Measurements from ENCODE around the gene IRF2BPL.
"Not testable (repeated sequence)": the region's sequence is repeated elsewhere in the genome, so short reads cannot be mapped to it uniquely, and the experiment has no call there.

IRF2BPL gene

DNA sequence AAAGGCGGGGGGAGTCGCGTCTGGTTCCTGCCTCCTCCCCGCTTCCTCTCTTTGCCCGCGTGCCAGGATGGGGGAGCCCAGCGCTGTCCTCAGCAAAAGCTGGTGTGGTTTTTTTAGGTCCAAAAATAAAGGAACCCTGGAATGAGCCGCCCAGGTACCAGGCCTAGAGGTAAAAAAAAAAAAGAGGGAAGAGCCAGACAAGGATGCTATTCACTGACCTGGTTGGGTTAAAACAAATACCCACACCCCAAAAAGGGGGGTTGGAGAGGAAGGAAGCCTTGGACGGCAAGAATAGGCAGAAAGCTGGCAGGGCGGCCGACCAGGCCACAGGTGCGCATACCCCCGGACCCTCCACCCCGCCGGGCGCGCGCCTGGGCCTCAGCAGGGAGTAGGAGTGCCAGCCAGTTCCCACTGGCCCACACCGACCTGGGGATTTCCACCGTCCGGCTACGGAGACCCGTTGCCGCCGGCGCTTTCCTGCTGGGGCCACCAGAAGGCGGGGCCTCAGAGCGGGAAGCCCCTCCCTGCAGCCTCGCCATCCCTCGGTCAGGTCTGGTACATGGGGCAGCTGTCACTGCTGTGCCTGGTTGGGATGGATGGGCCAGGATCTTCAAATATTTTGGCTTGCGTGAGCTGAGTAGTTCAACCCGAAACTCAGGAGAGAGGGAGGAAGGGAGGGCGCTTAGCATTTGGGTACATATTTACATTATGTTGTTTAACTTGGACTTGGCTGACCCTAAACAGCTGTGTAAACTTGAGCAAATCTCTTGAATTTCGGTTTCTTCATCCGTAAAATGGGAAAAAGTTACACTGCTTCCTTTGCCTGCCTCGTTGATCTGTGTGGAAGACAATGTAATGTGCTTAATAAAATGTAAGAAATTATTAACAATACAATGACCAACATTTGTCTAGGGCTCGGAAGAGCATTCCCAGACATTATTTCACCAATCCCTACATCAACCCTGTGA, 5.4 kb upstream of the IRF2BPL start:
- peak; percentile 87 for DNase-seq (ENCODE audit: low read depth)

GRCh38 chr14:77032844-77033621, 4.5 kb upstream of the IRF2BPL start:
- DNase-seq (ENCODE audit: low read depth), result peak; percentile 97

DNA sequence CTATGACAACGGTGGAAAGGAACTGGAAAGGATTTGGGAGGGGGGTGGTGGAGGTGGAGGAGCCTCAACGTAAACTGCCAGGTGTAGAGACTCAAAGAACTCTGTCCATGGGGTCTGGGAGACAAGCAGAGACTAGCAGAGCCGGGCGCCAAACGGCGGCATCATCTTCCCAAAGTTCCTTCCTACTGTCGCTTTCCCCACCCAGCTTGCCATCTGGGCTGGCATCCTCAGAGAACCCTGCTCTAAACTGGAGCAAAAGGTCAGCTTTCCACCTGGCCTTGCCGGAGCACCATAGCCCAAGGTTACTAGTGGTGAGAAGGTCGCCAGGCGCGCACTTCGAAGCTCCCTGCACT, 4.0 kb upstream of the IRF2BPL start:
- no peak for DNase-seq (ENCODE audit: low read depth)

DNA sequence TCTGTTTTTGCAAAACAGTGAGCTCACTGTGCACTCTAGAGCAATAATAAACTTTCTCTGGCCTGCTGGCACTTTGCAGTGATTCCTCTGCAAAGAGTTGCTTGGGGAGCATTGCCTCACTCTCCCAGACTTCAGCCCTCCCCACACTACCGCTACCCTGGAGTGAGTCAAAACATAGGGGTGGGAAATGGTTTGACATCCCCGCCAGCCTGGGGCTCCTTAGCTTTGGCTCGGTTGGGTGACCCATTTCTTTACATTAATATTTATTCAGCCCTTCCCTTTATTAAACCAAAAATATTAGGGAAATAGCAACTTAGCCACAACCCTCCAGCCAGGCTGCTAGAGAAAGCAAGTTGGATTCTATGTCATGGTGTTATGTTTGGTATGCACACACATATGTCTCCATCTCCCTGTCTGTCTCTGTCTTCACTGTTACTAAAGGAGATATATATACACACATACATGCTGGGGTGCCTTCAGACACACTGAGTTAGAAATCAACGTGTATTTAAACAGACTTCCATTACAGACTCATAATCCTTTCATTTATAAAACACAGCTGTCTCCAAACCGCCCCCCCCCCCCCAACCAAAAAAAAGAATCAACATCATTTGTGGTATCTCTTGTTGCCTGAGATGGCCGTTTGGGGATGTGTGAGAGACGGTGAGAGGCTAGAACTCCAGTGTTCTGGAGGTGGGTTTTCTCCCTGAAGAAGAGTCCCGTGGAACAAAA, 3.4 kb upstream of the IRF2BPL start:
- peak; percentile 92 for DNase-seq (ENCODE audit: low read depth)

DNA sequence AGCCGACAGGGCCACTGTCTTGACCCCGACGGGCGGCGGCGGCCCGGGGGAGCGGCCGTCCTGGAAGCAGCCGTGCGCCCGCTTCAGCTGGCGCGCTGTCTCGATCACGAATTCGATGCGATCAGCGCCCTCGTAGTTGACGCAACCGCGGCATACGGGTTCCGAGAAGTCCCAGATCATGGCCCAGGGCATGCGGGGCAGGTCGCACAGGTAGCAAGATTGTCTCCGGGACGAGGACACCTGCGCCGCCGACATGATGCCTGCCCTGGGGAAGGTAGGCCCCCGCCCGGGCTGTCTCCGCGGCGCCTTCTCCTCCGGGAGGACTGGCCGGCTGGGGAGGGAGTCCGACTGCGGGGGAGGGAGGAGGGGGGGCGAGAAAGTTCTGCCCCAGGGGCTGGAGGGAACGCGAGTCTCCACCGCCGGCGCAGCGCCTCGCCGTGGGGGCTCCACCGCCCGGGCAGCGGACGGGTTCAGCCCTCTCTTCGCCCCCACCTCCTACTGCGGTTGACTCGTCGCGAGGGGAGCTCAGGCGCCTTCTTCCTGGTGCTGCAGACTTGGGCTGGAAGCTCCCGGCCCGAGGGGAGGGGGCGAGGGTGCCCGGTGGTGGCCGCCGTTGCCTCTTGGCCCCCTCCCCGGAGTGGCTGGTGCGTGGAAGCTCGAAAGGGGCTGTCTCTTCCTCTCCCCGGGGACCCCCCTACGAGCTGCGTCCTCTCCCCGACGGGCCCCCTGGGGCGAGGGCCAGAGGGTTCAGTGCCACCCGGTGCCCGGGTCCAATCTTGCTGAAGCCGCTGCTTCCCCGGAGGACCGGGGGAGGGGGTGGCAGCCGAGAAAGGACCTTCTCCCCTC, 747 bp downstream of the IRF2BPL start:
- peak; percentile 85 for DNase-seq (ENCODE audit: low read depth)

DNA sequence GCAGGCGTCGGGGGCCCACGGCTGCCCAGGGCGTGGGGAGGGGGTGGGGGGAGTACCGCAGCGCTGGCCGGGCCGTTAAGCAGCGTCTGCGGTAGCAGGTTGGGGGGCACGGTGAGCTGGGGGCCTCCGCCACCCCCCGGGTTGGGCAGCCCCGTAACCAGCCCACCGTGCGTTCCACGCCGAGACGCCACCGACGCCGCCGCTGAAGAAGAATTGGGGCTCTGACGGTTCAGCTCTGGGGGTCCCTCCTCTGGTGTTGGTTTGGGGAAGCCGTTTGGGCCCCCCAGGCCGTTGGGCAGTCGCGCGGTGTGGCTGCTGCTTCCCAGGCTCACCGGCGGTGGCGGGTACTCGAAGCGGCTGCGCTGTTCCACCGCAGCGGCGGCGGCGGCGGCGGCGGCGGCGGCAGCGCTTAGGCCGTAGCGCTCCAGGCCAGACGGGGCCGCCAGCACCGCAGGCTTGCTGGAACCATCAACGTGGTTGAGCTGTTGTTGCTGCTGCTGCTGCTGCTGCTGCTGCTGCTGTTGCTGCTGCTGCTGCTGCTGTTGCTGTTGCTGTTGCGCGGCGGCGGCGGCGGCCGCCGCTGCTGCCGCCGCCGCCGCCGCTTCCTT, 1.5 kb downstream of the IRF2BPL start:
- peak; percentile 80 for DNase-seq (ENCODE audit: low read depth)

DNA sequence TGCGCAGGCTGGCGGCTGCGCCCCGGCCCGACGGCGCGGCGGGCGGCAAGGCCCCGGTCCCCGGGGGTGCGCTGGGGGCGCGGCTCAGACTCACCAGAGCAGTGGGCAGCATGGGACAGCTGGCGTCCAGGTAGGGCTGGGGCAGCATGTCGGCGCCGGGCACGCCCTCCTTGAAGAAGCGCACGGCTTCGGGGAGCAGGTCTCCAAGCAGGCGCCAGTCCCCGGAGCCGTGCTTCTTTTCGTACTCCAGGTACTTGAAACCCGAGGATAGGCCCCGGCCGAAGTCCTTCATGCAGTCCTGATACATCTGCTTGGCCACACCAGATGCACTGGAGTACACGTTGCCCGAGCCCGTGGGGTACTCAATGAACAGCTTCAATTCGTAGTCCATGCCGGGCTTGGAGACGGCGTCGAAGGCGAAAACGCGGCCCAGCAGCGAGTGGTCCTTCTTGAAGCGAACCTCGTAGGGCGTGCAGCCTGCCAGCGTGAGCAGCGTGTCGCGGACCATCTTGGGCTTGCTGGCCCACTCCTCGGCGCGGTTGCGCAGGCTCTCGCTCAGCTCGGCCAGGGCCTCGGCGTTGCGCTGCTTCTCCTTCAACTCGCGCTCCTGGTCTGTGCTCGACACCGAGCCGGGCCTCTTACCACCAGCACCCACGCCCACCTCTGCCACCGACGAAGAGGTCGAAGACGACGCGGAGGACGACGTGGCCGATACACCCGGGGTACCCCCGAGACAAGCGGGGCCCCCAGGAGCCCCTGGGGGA, 2.2 kb downstream of the IRF2BPL start:
- DNase-seq (ENCODE audit: low read depth), result peak; percentile 64

- no peak for DNase-seq (ENCODE audit: low read depth)
Measured at GRCh38 chr14:77025744-77026165, 2.8 kb downstream of the IRF2BPL start.

DNA sequence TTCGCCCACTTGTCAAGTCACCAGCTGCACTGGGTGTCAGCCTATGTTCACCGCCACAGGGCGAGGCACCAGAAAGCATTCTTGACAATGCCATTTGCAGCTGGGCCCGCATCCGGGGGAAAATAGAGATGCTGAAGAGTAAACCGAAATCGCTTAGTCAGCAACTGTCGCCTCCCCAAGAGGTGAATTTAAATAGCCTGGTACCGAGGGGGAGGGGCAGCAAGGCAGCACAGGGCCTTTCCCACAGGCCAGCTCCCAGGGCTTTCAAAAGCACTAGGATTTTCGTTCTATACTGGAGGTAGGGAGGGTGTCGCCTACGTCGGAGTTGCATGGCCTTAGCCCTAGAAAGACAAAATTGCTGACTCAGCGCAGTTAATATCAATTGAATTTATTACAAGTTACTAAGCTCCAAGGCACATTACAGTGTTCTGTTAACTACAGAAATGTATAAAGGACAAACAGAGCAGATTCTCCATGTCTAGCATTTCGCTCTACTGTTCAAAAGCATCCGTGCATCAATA, 4.3 kb downstream of the IRF2BPL start:
- peak; percentile 45 for DNase-seq (ENCODE audit: low read depth)

- peak; percentile 53 for DNase-seq (ENCODE audit: low read depth)
Measured at GRCh38 chr14:77023001-77023996, 5.2 kb downstream of the IRF2BPL start.

- DNase-seq (ENCODE audit: low read depth), result no peak
Measured at GRCh38 chr14:77022236-77022852, 6.2 kb downstream of the IRF2BPL start.

DNA sequence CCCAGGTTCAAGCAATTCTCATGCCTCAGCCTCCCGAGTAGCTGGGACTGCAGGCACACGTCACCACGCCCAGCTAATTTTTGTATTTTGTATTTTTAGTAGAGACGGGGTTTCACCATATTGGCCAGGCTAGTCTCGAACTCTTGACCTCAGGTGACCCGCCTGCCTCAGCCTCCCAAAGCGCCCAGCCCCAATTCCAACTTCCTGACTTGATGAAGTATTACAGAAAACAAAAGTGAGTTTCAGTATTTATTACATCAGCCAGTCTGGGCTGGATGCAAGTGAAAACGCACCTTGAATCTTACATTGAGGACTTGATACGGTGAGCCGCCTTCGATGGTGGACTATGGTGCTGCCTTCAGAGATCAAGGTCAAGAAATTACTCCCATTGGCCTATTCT, 7.1 kb downstream of the IRF2BPL start:
- DNase-seq (ENCODE audit: low read depth), result not testable (repeated sequence)

DNA sequence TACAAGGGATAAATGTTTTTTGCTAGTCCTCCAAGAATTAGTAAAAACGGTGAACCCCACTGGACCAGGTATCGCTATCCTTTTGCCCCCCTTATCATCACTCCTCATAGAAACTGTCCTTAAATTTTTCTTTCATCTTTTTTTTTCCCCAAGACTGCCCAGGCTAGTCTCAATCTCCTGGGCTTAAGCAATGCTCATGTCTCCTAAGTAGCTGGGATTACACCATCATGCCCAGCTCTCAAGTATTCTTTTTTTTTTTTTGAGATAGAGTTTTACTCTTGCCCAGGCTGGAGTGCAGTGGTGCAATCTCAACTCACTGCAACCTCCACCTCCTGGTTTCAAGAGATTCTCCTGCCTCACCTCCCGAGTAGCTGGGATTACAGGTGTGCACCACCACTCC, 9.7 kb downstream of the IRF2BPL start:
- no peak for DNase-seq (ENCODE audit: low read depth)

DNA sequence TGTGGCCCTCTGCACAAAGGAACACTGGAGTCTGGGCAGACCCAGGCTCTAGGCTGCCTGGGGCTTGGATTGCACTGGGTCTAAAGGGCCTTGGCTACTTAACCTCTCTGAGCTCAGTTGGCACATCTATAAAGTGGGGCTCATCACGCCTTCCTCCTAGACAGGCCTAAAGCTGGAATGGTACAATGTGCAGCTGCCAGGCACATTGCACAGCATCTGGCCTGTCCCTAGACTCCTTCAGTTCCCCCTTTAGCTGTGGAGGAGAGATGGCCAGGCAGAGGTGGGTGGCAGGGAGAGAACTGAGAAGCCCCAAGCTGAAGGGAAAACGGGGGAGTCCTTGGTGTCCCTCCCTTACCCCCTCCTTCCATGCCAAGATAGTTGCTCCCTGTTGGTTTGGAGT, 10.8 kb downstream of the IRF2BPL start:
- no peak for DNase-seq (ENCODE audit: low read depth)

GRCh38 chr14:77014734-77015133, 13.8 kb downstream of the IRF2BPL start:
- no peak for DNase-seq (ENCODE audit: low read depth)

- DNase-seq (ENCODE audit: low read depth), result peak; percentile 42
Measured at GRCh38 chr14:77014004-77014604, 14.4 kb downstream of the IRF2BPL start.

DNA sequence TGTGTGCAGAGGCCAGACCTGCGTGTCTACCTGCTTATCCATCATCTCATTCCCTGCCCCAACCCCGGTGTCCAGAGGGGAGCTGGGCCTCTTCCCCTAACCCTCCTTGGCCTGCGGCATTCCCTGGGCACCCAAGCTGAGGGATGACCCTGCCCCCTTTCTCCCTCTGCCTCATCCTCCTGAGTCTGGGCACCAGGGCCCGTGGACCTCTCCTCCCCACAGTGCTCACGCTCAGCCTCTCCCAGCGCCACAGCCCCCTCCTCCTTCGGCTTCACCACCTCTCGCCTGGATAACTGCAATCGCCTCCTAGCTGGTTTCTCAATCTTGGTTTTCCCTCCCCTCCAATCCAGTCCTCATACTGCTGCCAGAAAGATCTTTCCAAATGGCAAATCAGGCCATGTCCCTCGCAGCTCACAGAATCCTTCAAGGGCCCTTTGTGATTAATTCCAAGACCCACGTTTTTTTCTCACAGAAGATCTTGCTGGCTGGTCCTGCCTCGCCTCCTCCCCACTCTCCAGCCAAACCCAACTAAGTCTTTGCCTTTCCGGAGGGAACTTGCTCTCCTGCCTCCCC, 16.2 kb downstream of the IRF2BPL start:
- no peak for DNase-seq (ENCODE audit: low read depth)
